22Rv1 (cell line): ENCODE results near the gene S100G.

Experiments
- ZFX ChIP-seq: fragments of 450-650 bp; IDR thresholded peaks from 2 replicates; pipeline ENCODE4 v1.6.1; 2017; ENCODE audit warnings: antibody characterized with exemption, borderline replicate concordance
- TF ChIP-seq, protein P1 (sequence below): fragments of 450-650 bp; IDR thresholded peaks from 2 replicates; pipeline ENCODE4 v1.5.1; 2017; ENCODE audit warnings: mild to moderate bottlenecking

DNA sequence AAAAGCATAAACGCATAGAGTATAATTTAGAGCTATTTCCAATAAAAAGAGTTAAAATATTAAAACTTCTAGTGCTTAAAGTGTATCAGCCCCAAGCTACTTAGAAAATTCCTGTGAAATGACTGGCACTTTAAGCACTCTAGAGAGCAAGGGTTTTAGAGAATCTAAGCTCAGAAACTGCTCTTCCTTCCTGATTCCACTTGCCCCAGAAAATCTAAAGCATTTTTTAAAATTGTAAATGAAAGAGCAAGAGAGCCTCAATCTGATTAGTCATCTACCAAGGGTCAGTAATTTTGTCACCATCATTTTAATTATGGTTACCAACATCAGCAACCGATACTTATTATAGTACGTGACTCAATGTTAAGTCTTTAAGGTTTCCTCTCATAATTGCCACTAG, 37.6 kb downstream of the S100G start:
- TF ChIP-seq, protein P1, sequence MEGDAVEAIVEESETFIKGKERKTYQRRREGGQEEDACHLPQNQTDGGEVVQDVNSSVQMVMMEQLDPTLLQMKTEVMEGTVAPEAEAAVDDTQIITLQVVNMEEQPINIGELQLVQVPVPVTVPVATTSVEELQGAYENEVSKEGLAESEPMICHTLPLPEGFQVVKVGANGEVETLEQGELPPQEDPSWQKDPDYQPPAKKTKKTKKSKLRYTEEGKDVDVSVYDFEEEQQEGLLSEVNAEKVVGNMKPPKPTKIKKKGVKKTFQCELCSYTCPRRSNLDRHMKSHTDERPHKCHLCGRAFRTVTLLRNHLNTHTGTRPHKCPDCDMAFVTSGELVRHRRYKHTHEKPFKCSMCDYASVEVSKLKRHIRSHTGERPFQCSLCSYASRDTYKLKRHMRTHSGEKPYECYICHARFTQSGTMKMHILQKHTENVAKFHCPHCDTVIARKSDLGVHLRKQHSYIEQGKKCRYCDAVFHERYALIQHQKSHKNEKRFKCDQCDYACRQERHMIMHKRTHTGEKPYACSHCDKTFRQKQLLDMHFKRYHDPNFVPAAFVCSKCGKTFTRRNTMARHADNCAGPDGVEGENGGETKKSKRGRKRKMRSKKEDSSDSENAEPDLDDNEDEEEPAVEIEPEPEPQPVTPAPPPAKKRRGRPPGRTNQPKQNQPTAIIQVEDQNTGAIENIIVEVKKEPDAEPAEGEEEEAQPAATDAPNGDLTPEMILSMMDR, result no peak
- TF ChIP-seq ZFX, result no peak
